BLaER1 (cell line): ENCODE measurements around the gene ZXDC.

Experiments used
- H3K27ac ChIP-seq: shearing (Covaris generic); formaldehyde crosslinking; 2 replicates; pipeline ENCODE4 v1.8.1; 2022
- H3K27me3 ChIP-seq: shearing (Covaris generic); formaldehyde crosslinking; 2 replicates; pipeline ENCODE4 v1.8.1; 2022
- H3K36me3 ChIP-seq: shearing (Covaris generic); formaldehyde crosslinking; 2 replicates; pipeline ENCODE4 v1.8.1; 2022
- H3K4me1 ChIP-seq: shearing (Covaris generic); formaldehyde crosslinking; 2 replicates; pipeline ENCODE4 v1.8.1; 2022
- H3K4me2 ChIP-seq: shearing (Covaris generic); formaldehyde crosslinking; 2 replicates; pipeline ENCODE4 v1.8.1; 2022
- H3K4me3 ChIP-seq: shearing (Covaris generic); formaldehyde crosslinking; 2 replicates; pipeline ENCODE4 v1.8.1; 2022
- H3K9ac ChIP-seq: shearing (Covaris generic); formaldehyde crosslinking; 2 replicates; pipeline ENCODE4 v1.8.1; 2022
- H3K9me3 ChIP-seq: shearing (Covaris generic); formaldehyde crosslinking; 2 replicates; pipeline ENCODE4 v1.8.1; 2022
- H4K20me1 ChIP-seq: shearing (Covaris generic); formaldehyde crosslinking; 2 replicates; pipeline ENCODE4 v1.8.1; 2022
- Cebpa-rat ChIP-seq: shearing (Covaris generic); IDR thresholded peaks from 2 replicates; pipeline ENCODE4 v1.8.1; 2022

ZXDC gene

DNA sequence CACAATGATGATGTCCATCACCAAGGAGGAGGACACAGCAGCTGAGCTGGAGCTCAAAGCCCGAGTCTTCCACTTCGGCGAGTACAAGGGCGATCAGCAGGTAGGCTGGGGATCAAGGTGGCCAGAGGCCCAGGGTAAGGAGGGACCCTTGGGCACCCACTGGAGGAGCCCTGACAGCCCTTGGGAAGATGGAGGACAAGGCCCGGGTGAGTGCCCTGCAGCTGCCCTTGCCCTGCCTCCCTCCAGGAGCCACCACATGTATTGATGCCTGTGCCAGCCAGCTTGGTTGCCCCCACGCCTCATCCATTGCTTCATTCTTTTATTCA, 42.6 kb downstream of the ZXDC start:
- Histone ChIP-seq H4K20me1 (no peaks in the 10 kb centered on the region), H3K4me3 (no peak overlapping the region), H3K27ac (no peak overlapping the region), H3K27me3 (no peaks in the 10 kb centered on the region), H3K9ac (no peak overlapping the region), H3K4me2 (no peak overlapping the region), H3K36me3 (peaks cover 51% of the 10 kb centered on the region), H3K4me1 (no peaks in the 10 kb centered on the region), H3K9me3 (peaks cover 1% of the 10 kb centered on the region; the same call in 1 of the 2 replicates)
- no peak for TF ChIP-seq Cebpa-rat

GRCh38 chr3:126432361-126433104, 43.2 kb downstream of the ZXDC start:
- H3K27me3 ChIP-seq: no peaks in the 10 kb centered on the region
- H3K4me1 ChIP-seq: no peaks in the 10 kb centered on the region
- no peaks in the 10 kb centered on the region for H4K20me1 ChIP-seq

DNA sequence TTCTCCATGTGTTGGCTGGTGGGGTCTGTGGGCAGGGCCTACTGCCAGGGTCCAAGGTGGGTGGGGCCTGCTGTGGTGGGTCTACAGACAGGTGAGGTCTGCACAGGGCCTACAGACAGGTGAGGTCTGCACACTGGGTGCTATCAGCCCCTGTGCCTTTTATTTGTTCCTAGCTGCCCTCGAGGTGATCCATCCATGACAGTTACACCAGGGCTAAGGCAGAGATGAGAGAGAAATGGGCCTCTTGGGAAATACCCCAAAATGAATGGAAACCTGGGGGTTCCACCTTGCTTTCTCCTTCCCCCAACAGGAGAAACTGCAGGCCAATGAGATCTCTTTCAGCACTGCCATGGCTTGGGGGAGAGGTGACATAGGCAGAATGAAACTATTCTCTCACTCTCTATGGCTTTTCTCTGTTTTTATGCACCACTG, 44.6 kb downstream of the ZXDC start:
- Histone ChIP-seq H3K36me3 (peaks cover 32% of the 10 kb centered on the region; the same call in 1 of the 2 replicates), H4K20me1 (no peaks in the 10 kb centered on the region), H3K9ac (no peak overlapping the region), H3K4me3 (no peak overlapping the region), H3K9me3 (peaks cover 15% of the 10 kb centered on the region), H3K27me3 (no peaks in the 10 kb centered on the region), H3K4me2 (no peak overlapping the region), H3K4me1 (no peaks in the 10 kb centered on the region), H3K27ac (no peak overlapping the region)
- TF ChIP-seq Cebpa-rat: no peak

More at GRCh38 chr3:126432361-126433104, 43.2 kb downstream of the ZXDC start:
- peaks cover 46% of the 10 kb centered on the region for H3K36me3 ChIP-seq
- TF ChIP-seq Cebpa-rat: no peak
- H3K4me2 ChIP-seq: no peak overlapping the region
- peaks cover 6% of the 10 kb centered on the region; the same call in 1 of the 2 replicates for H3K9me3 ChIP-seq
- H3K27ac ChIP-seq: no peak overlapping the region
- no peak overlapping the region for H3K4me3 ChIP-seq
- H3K9ac ChIP-seq: no peak overlapping the region

DNA sequence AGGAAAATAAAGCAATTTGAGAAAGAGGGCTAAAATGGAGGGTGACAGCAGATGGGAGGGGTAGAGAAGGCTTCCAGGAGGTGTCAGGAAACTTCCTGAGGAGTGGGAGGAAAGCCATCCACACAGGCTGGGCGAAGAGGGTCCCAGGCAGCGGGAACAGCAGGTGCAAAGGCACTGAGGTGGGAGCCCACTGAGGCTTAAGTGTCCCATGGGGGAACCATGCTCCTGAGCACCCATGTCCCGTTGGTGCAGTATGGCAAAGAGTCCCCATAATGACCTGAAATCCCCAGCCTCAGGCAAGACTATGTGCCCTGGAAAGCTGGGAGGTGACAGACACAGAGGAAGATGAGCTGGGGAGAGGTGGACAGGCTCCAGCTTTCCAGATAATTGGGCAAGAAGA, 50.9 kb downstream of the ZXDC start:
- Histone ChIP-seq H3K9ac (no peak overlapping the region), H3K9me3 (peaks cover 18% of the 10 kb centered on the region), H3K27me3 (no peaks in the 10 kb centered on the region), H4K20me1 (no peaks in the 10 kb centered on the region), H3K4me1 (no peaks in the 10 kb centered on the region), H3K36me3 (no peaks in the 10 kb centered on the region), H3K4me3 (no peak overlapping the region), H3K27ac (no peak overlapping the region), H3K4me2 (no peak overlapping the region)
- TF ChIP-seq Cebpa-rat: no peak

GRCh38 chr3:126424039-126424717, 51.5 kb downstream of the ZXDC start:
- Histone ChIP-seq H3K27me3 (no peaks in the 10 kb centered on the region), H3K4me3 (no peak overlapping the region), H4K20me1 (no peaks in the 10 kb centered on the region), H3K4me1 (no peaks in the 10 kb centered on the region), H3K9ac (no peak overlapping the region), H3K4me2 (no peak overlapping the region), H3K36me3 (no peaks in the 10 kb centered on the region), H3K9me3 (peaks cover 18% of the 10 kb centered on the region), H3K27ac (no peak overlapping the region)
- no peak for TF ChIP-seq Cebpa-rat

GRCh38 chr3:126423191-126424038, 52.3 kb downstream of the ZXDC start:
- Histone ChIP-seq H3K36me3 (no peaks in the 10 kb centered on the region), H3K4me3 (no peak overlapping the region), H3K27me3 (no peaks in the 10 kb centered on the region), H4K20me1 (no peaks in the 10 kb centered on the region), H3K9me3 (peaks cover 18% of the 10 kb centered on the region), H3K27ac (no peak overlapping the region), H3K4me1 (no peaks in the 10 kb centered on the region), H3K4me2 (no peak overlapping the region), H3K9ac (no peak overlapping the region)
- TF ChIP-seq Cebpa-rat: no peak

GRCh38 chr3:126422571-126423091, 53.1 kb downstream of the ZXDC start:
- Histone ChIP-seq H3K36me3 (no peaks in the 10 kb centered on the region), H3K27me3 (no peaks in the 10 kb centered on the region), H3K4me2 (no peak overlapping the region), H3K4me3 (no peak overlapping the region), H3K9ac (no peak overlapping the region), H3K4me1 (no peaks in the 10 kb centered on the region), H4K20me1 (no peaks in the 10 kb centered on the region), H3K27ac (no peak overlapping the region), H3K9me3 (peaks cover 13% of the 10 kb centered on the region)
- no peak for TF ChIP-seq Cebpa-rat

DNA sequence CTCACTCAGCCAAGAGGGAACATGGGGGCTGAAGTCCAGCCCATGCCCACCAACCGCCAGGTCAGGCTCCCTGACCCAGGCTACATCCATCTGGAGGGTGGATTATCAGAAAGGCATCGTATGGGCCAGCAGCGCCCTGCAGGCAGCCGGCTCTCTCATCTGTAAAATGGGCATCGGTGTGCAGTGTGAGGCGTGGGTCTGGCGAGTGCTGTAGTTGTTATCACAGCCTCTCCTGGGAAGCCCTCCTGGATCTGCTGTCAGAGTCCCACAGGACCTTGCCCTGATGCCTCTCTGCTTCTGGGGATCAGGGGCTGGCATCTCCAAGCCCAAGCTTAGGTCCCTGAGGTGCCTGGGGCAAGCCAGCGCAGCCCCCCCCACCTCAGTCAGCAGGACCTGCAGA, 53.6 kb downstream of the ZXDC start:
- H4K20me1 ChIP-seq: no peaks in the 10 kb centered on the region
- no peak overlapping the region for H3K27ac ChIP-seq
- H3K36me3 ChIP-seq: no peaks in the 10 kb centered on the region
- H3K9ac ChIP-seq: no peak overlapping the region
- no peak for TF ChIP-seq Cebpa-rat
- H3K4me3 ChIP-seq: no peak overlapping the region
- peaks cover 9% of the 10 kb centered on the region for H3K9me3 ChIP-seq
- no peaks in the 10 kb centered on the region for H3K4me1 ChIP-seq
- H3K4me2 ChIP-seq: no peak overlapping the region
- H3K27me3 ChIP-seq: no peaks in the 10 kb centered on the region

DNA sequence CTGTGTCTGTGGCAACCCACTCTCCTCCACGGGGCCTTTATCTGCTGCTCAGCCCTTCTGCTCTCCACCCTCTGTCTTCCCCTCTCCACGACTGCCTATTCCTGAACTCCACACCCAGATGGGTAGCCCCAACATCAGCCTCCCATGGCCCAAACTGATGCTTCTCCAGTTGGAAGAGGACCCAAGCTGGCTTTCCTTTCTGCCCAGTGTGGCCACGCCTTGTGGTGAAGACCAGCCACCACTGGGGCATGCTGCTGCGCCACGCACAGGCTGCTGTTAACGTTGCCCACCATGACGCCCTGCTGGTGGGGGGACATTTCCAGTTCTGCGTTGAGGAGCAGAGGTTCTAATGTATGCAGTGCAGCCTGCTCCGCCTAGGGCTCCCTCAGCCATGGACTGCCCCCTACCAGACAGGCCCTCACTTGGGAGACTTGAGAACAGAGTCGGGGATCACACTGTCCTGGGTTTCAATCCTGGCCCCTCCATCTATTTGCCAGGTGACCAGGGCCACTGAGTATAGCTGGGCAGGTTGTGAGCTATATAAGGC, 54.0 kb downstream of the ZXDC start:
- no peaks in the 10 kb centered on the region for H3K4me1 ChIP-seq
- no peak overlapping the region for H3K9ac ChIP-seq
- H3K36me3 ChIP-seq: no peaks in the 10 kb centered on the region
- no peak overlapping the region for H3K4me2 ChIP-seq
- H3K27me3 ChIP-seq: no peaks in the 10 kb centered on the region
- H4K20me1 ChIP-seq: no peaks in the 10 kb centered on the region
- no peak for TF ChIP-seq Cebpa-rat
- H3K9me3 ChIP-seq: peaks cover 9% of the 10 kb centered on the region
- H3K27ac ChIP-seq: no peak overlapping the region
- H3K4me3 ChIP-seq: no peak overlapping the region
